ENCODE measurements around the gene IRF8. TPM values are rescaled to one million over a fixed set of nuclear protein-coding genes. Genes with fewer than 3 reads are reported as not detected.

Gene IRF8
- total and polyA plus RNA-seq, 2 of the 4 experiments (the other 2 are of a cell fraction) = not detected

GRCh38 chr16:85959686-85960085 is 60.7 kb downstream of the IRF8 start:
- H3K4me2 ChIP-seq (ENCODE audit: low read depth, low read length) = no peak overlapping the region
- H2AFZ ChIP-seq (replicated peaks; ENCODE audit: low read length, poor library complexity) = no peak overlapping the region
- H2AK5ac ChIP-seq (ENCODE audit: low read depth, low read length) = no peak overlapping the region
- DNase-seq = no peak
- in situ Hi-C loops (cut with MboI; ENCODE audit: low sequenced_read_pairs) (no loop called here), intact Hi-C loops (cut with micrococcal nuclease) (no loop called here), dilution Hi-C loops (cut with HindIII; ENCODE audit: low sequenced_read_pairs, unreplicated experiment) (no loop called here)
- WGBS, 2 experiments (ENCODE audit: extremely low coverage in 2 of 2, insufficient read length in 1 of 2) = 23% methylated on average over 3 of the region's 9 CpGs; no CpG with 5 or more reads in 1 of the 2 experiments
- no peaks in the 10 kb centered on the region for H3K36me3 ChIP-seq (ENCODE audit: control insufficient read depth, insufficient read depth, low read length)
- no TSS peak for BruUV-seq (replicated peaks)
- H3K4ac ChIP-seq (ENCODE audit: low read depth, low read length) = no peak overlapping the region
- TF ChIP-seq NFE2L2 (IDR thresholded peaks at IDR 0.05; ENCODE audit: low read depth, low read length) (no peak), RFX5 (IDR thresholded peaks at IDR 0.05; ENCODE audit: low read depth, low read length) (no peak)
- ChIA-PET POLR2A (ENCODE audit: unreplicated experiment) (no interaction called here), CTCF (interaction anchor here (0.6 kb wide), 1 partner anchor 31 kb away, joined by 4 read pairs; no protein-coding TSS in a partner anchor)
- no peaks in the 10 kb centered on the region for H3K4me1 ChIP-seq (ENCODE audit: control insufficient read depth, insufficient read depth, low read length)
- H2BK15ac ChIP-seq (ENCODE audit: low read depth, low read length) = no peak overlapping the region
- H3K27me3 ChIP-seq (ENCODE audit: control insufficient read depth, insufficient read depth, low read length) = peaks cover 74% of the 10 kb centered on the region
- H3K23ac ChIP-seq (ENCODE audit: low read depth, low read length) = no peak overlapping the region
- no peak overlapping the region for H3K14ac ChIP-seq (replicated peaks; ENCODE audit: low read depth, low read length)
- H2BK5ac ChIP-seq (ENCODE audit: low read depth, low read length, poor library complexity, severe bottlenecking) = no peak overlapping the region
- H3K79me1 ChIP-seq (ENCODE audit: low read depth in 1 of 2, low read length in 2 of 2) = no peaks in the 10 kb centered on the region
- no peak overlapping the region for H3K9ac ChIP-seq (ENCODE audit: low read depth, low read length)
- H4K91ac ChIP-seq (ENCODE audit: insufficient read depth, low read depth, low read length) = no peak overlapping the region
- no peak overlapping the region for H2AK9ac ChIP-seq (replicated peaks; ENCODE audit: low read depth, low read length, poor library complexity)
- no peaks in the 10 kb centered on the region for H3K9me1 ChIP-seq (ENCODE audit: insufficient read depth, low read length)
- H4K5ac ChIP-seq (ENCODE audit: low read depth, low read length) = no peak overlapping the region
- no peak for ATAC-seq (ENCODE audit: low read depth)
- H3K27ac ChIP-seq (ENCODE audit: insufficient read depth, low read length) = no peak overlapping the region
- H3K4me3 ChIP-seq (ENCODE audit: insufficient read depth, low read depth, low read length) = no peak overlapping the region
- H3K18ac ChIP-seq (ENCODE audit: low read depth, low read length) = no peak overlapping the region
- H3K9me3 ChIP-seq (ENCODE audit: control insufficient read depth, insufficient read depth, low read length) = no peaks in the 10 kb centered on the region
- H2BK20ac ChIP-seq (ENCODE audit: low read depth, low read length) = no peak overlapping the region
- H3K56ac ChIP-seq (ENCODE audit: extremely low read depth, insufficient read depth, low read length) = no peak overlapping the region
- H4K8ac ChIP-seq (ENCODE audit: low read depth in 2 of 2, low read length in 2 of 2) = no peak overlapping the region
- no peak overlapping the region for H2BK120ac ChIP-seq (ENCODE audit: low read depth, low read length)
- H4K20me1 ChIP-seq (ENCODE audit: insufficient read depth, low read length) = no peaks in the 10 kb centered on the region
